H1 (cell line): Measurements from ENCODE around the gene ZFYVE27. TPM values are rescaled to one million over a fixed set of nuclear protein-coding genes. Genes with fewer than 3 reads are reported as not detected.

Experiments
- CBX8 ChIP-seq: fragments of 300-800, 300-1000 bp; sonication (generic); IDR thresholded peaks from 2 replicates; pipeline ENCODE4 v1.7.1; 2016; ENCODE audit warnings: low read depth, low read length, borderline replicate concordance
- CHD1 ChIP-seq: IDR thresholded peaks from 2 replicates; pipeline ENCODE4 v1.6.1; 2012; ENCODE audit warnings: low read depth, low read length, improper control_type of control experiment
- HDAC2 ChIP-seq, 2 experiments: fragments of 300-600 bp in 1 of 2; sonication (generic) in 1 of 2; IDR thresholded peaks; 2 replicates each; pipeline ENCODE4 v1.6.1; 2011 to 2012; ENCODE audit warnings: low read depth in 2 of 2, low read length in 2 of 2, mild to moderate bottlenecking in 2 of 2, moderate library complexity in 2 of 2, borderline replicate concordance in 1 of 2, inconsistent platforms in 1 of 2
- HDAC6 ChIP-seq: IDR thresholded peaks from one replicate; pipeline ENCODE4 v1.7.1; 2012; ENCODE audit warnings: low read depth, mild to moderate bottlenecking, inconsistent platforms, low read length, moderate library complexity
- MAFK ChIP-seq: IDR thresholded peaks from 2 replicates; pipeline ENCODE4 v1.6.1; 2012; ENCODE audit warnings: low read depth, mild to moderate bottlenecking, improper control_type of control experiment, low read length
- SRF ChIP-seq: IDR thresholded peaks from 2 replicates; pipeline ENCODE4 v1.6.1; 2011; ENCODE audit warnings: mild to moderate bottlenecking, low read depth, low read length, moderate library complexity
- TAF7 ChIP-seq: optimal IDR thresholded peaks from 2 replicates; pipeline ENCODE3; 2011; ENCODE audit warnings: low read depth, mild to moderate bottlenecking, inconsistent platforms, low read length, moderate library complexity, borderline replicate concordance
- ZNF274 ChIP-seq: IDR thresholded peaks from 2 replicates; pipeline ENCODE4 v1.7.0; 2012; ENCODE audit warnings: low read length, borderline replicate concordance; ENCODE audit errors: extremely low read depth
- polyA plus RNA-seq, 7 experiments: library from polyadenylated mRNA; depleted of rRNA in 3 of 7; stranded (reverse) in 5 of 7; unstranded in 2 of 7; fragments of >200 nt in 5 of 7; fragments of 200-250 nt in 2 of 7; gene quantifications; 1 replicate in 5 of 7; 2 replicates in 1 of 7; 4 replicates in 1 of 7; pipeline versions ENCODE4 v1.2.1 to v1.2.3, GENCODE V29; 2011 to 2013; ENCODE audit warnings: missing spikeins in 2 of 7, mixed read lengths in 2 of 7
- total RNA-seq: library from RNA; stranded (reverse); fragmentation: NEBNext Ultra II Directional; extraction: Animal tissue kit (Norgen Biotek cat#: 25700); gene quantifications from 2 replicates; pipeline ENCODE4 v1.2.1, GENCODE V29; 2021
- TF ChIP-seq, protein P1 (sequence below): fragments of 300-600 bp; sonication (generic); IDR thresholded peaks from 2 replicates; pipeline ENCODE4 v1.7.1; 2012; ENCODE audit warnings: low read length, moderate library complexity, mild to moderate bottlenecking, inconsistent platforms; ENCODE audit not compliant: insufficient replicate concordance

ZFYVE27 gene
- total and polyA plus RNA-seq, 2 of the 8 experiments (the other 6 are each of a cell fraction or from before 2014, with no cell fraction given): 16.6 to 19.8 TPM

DNA sequence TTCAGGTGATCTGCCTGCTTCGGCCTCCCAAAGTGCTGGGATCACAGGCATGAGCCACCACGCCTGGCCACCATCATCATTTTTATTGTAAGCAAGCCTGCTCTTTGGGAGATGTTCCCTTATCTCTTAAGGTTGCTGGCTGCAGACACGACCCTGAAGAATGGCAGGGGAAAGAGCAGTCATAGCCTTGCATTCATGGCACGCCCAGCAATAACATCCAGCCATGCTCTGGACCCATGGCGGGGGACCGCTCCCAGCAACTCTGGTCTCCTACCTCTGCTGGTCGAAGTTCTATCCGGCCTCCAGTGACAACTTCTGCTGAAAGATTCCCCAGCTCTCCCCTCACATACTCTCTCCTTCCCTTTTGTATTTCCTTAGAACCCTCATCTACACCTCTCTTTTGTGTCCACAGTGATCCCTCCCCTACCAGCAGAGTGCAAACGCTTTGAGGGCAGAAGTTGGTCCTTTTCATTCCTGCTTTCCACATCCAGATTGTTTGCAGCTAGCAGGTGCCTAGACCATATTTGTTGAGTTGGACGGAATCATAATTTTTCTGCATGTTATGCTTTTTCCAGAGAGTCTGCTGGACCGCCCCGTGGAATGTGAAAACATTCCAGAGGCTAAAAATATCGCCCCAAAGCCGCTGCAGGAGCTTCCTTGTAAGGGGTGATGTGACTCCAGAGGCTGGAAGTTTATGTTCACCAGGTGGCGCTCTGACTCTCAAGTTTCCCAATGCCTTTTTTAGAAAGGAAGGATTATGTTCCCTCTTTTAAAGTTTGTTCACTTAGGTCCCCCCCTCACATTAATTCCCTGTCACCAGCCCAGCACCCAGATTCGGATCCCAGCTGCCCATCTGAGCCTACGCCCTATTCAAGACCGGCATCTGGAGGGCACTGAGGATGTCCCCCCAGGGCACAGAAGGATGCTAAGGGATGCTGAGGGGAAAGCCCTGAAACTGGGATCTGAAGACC, 27.7 kb upstream of the ZFYVE27 start (continued):
- no peak for TF ChIP-seq HDAC6
- no peak for TF ChIP-seq CHD1
- no peak for TF ChIP-seq MAFK
- TF ChIP-seq, protein P1, sequence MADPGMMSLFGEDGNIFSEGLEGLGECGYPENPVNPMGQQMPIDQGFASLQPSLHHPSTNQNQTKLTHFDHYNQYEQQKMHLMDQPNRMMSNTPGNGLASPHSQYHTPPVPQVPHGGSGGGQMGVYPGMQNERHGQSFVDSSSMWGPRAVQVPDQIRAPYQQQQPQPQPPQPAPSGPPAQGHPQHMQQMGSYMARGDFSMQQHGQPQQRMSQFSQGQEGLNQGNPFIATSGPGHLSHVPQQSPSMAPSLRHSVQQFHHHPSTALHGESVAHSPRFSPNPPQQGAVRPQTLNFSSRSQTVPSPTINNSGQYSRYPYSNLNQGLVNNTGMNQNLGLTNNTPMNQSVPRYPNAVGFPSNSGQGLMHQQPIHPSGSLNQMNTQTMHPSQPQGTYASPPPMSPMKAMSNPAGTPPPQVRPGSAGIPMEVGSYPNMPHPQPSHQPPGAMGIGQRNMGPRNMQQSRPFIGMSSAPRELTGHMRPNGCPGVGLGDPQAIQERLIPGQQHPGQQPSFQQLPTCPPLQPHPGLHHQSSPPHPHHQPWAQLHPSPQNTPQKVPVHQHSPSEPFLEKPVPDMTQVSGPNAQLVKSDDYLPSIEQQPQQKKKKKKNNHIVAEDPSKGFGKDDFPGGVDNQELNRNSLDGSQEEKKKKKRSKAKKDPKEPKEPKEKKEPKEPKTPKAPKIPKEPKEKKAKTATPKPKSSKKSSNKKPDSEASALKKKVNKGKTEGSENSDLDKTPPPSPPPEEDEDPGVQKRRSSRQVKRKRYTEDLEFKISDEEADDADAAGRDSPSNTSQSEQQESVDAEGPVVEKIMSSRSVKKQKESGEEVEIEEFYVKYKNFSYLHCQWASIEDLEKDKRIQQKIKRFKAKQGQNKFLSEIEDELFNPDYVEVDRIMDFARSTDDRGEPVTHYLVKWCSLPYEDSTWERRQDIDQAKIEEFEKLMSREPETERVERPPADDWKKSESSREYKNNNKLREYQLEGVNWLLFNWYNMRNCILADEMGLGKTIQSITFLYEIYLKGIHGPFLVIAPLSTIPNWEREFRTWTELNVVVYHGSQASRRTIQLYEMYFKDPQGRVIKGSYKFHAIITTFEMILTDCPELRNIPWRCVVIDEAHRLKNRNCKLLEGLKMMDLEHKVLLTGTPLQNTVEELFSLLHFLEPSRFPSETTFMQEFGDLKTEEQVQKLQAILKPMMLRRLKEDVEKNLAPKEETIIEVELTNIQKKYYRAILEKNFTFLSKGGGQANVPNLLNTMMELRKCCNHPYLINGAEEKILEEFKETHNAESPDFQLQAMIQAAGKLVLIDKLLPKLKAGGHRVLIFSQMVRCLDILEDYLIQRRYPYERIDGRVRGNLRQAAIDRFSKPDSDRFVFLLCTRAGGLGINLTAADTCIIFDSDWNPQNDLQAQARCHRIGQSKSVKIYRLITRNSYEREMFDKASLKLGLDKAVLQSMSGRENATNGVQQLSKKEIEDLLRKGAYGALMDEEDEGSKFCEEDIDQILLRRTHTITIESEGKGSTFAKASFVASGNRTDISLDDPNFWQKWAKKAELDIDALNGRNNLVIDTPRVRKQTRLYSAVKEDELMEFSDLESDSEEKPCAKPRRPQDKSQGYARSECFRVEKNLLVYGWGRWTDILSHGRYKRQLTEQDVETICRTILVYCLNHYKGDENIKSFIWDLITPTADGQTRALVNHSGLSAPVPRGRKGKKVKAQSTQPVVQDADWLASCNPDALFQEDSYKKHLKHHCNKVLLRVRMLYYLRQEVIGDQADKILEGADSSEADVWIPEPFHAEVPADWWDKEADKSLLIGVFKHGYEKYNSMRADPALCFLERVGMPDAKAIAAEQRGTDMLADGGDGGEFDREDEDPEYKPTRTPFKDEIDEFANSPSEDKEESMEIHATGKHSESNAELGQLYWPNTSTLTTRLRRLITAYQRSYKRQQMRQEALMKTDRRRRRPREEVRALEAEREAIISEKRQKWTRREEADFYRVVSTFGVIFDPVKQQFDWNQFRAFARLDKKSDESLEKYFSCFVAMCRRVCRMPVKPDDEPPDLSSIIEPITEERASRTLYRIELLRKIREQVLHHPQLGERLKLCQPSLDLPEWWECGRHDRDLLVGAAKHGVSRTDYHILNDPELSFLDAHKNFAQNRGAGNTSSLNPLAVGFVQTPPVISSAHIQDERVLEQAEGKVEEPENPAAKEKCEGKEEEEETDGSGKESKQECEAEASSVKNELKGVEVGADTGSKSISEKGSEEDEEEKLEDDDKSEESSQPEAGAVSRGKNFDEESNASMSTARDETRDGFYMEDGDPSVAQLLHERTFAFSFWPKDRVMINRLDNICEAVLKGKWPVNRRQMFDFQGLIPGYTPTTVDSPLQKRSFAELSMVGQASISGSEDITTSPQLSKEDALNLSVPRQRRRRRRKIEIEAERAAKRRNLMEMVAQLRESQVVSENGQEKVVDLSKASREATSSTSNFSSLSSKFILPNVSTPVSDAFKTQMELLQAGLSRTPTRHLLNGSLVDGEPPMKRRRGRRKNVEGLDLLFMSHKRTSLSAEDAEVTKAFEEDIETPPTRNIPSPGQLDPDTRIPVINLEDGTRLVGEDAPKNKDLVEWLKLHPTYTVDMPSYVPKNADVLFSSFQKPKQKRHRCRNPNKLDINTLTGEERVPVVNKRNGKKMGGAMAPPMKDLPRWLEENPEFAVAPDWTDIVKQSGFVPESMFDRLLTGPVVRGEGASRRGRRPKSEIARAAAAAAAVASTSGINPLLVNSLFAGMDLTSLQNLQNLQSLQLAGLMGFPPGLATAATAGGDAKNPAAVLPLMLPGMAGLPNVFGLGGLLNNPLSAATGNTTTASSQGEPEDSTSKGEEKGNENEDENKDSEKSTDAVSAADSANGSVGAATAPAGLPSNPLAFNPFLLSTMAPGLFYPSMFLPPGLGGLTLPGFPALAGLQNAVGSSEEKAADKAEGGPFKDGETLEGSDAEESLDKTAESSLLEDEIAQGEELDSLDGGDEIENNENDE: no peak
- no peak for TF ChIP-seq TAF7
- TF ChIP-seq CBX8: no peak
- TF ChIP-seq SRF: peak; percentile 53; the same call in 1 of the 2 replicates
- no peak for TF ChIP-seq ZNF274
- no peak for TF ChIP-seq HDAC2 (IDR thresholded peaks at IDR 0.05; ENCODE audit: borderline replicate concordance in 1 of 2, low read depth in 2 of 2, low read length in 2 of 2)
